NCI-H1092 treated with DMSO at 0.1 percent for 48 hours (cell line): ENCODE data around the gene KCNB1.

ENCODE experiments used
- DNase-seq: peaks from one replicate; lab custom pipeline; 2025; lab: John Stamatoyannopoulos, UW

Gene KCNB1

DNA sequence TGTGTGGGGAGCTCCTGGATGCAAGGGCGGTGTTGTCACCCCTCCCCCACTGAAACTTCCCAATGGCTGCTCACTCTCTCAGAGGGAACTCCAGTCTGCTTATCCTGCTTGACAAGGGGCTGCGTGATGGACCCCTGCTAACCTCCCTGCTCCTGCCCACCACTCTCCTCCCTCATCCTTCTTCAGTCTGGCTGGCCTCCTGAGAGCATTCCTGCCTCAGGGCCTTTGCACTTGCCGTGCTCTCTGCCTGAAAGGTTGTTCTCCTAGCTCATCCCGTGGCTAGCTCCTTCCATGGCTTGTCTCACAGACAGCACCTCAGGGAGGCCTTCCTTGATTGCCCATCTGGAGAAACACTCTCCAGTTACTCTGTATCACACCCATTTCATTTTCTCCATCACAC lies 130.7 kb downstream of the KCNB1 start:
- DNase-seq = no peak

DNA sequence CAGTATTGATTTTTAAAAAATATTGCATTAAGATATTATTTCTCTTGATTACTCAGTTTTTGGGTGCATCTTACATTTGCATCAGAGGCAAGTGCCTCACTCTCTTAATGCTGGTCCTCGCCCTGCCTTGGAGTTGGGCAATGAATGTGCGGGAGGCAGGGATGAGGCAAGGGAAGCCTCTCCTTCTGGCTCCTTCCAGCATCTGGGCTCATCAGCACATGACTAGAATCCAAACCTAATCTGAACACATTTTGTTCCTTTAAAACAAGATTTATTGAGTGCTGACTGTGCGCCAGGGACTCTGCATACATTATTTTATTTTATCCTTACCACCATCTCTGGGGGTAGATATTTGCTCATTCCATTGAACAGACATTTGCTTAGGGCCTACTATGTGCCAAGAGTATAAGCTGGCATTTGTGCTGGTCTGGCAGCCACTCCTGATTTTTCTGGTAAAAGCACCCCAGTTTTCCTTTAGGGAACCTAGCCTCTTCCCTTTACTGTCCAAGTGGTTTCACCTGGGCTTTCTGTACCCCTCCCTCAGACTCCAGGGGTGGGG lies 132.7 kb downstream of the KCNB1 start:
- DNase-seq = no peak

DNA sequence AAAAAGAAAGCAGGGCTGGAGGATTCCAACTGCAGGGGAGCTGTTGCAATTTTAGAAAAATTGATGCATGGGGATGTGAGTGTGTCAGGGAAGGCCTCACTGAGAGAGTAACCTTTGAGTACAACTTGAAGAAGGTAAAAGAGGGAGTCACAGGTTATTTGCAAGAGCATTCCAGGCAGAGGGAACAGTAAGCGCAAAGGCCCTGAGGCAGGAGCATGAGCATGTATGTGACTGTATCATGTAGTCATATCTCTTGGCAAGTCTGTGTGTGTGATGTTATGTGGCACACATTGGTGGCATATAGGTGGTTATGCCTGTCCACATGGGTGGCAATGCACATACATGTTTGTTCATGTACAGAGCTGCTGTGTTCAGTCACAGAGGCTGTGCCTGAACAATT lies 133.4 kb downstream of the KCNB1 start:
- no peak for DNase-seq

DNA sequence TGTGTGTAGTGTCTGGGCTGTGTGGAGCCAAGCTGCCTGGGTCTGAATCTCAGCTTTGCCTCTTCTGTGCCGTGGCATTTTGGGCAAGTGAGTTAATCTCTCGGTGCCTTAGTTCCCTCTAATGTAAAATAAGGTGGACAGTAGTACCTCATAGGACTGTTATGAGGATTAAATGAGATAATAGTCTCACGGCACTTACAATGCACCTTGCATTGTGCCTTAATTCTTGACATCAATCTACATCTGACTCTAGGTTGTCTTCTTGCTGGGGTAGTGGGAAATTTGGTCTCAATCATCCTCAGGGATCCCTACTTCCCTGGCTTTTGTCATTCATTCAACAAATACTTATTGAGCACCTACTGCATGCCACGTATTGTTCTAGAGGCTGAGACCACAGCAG lies 133.9 kb downstream of the KCNB1 start:
- DNase-seq = no peak

DNA sequence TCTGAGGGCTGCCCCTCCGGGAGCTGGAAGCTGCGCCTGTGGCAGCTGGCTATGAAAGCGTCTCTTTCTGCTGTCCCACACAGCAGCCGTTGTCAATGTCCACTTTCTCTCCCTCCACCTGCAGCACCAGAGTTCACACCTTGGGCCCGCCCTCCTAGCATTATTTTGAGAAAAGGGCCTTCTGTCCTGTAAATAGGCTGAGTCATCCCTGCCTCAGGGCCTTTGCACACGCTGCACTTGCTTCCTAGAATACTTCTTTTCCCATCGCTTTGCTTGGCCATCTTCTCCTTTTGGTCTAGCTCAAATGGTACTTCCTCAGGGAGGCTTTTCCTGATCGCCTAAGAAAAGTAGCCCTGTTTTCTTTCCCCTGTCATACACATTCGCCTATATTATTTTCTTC lies 135.3 kb downstream of the KCNB1 start:
- DNase-seq = no peak

DNA sequence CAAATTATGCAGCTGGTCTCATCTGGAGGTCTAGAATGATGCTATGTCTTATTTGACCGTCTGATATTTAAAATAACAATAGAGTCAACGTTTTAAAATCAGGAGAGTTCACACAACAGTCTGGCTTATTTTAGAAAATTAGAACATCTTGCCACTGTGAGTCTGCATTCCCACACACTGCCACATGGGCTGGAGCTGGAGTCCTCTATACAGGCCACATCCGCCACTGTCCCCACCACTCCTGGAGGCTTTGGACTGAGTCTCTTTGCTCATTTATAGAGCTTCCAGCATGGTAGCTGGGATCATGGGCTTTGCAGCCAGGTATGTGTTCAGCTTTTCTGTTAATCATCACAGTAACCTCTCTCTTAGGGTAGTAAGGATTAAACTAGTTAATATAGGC lies 135.8 kb downstream of the KCNB1 start:
- DNase-seq = no peak

DNA sequence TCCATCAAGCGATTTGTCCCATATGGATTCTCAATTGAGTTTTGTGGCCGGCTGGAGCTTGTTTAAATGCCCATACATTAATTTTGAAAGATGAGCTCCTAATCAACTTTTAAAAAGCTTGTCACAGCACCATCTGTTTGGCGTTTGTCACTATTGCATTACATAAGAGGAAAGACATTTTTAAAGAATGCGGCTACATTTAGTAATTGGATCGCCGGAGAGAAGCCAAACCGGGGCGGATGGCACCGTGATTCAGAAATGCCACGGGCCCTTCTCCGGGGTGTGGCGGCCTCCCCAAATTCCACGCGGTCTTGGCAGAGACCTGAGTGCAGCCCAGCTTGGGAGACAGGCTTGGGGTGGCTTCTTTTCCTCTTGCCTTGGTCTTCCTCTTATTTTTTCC lies 136.9 kb downstream of the KCNB1 start:
- no peak for DNase-seq

DNA sequence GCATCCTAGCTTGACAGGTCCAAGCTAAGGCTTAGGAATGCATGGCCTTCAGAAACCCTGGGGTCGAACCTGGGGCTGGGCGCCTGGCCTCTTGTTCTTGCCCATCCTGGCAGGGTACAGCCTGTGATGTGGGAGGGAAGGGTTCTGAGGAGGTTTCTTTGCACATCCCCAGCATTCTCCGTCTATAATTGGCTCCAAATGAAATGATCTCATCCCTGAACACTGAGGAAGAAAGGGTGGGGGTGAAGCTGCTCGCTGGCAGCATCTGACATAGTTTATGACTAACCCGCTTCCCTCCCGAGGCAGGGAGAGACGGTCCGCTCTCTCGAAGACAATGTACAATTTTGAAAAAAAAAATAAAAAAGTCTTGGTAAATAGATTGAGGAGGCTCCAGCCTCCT lies 137.5 kb downstream of the KCNB1 start:
- no peak for DNase-seq

DNA sequence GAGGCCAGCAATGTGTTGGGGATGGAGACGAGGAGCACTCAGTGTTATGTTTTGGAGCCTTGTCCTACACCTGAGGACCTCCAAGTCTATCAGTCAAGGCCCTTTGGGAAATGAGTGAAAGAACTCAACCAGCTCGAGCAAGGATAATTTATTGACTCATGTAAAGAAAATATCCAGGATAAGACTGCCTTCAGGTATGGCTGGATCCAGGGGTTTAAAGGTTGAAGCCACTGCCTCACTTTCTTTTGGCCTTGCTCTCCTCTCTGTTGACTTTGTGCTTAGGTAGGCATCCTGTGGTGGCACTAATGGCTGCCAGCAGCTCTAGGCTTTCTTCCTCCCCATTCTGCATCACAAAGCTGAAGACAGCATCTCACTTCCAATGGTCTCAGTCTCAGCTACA lies 138.3 kb downstream of the KCNB1 start:
- no peak for DNase-seq

DNA sequence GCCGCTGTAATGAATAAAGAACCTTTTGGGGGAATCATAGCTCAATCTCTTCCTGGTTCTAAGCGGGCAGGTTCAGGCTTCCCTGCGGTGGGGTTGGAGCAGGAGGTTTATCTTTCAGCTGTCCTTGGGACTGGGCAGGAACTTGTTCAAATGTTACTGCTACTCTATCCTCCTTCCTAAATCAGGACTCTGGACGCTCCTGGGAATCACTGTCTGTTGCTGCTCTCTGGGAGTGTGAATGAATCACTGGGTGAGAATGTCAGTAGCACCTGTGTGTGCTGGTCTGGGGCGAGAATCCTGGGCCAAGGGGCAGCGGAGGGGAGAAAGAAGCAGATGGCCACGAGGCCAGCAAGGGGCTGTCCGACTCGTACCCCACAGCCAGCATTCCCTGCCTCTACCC lies 139.2 kb downstream of the KCNB1 start:
- no peak for DNase-seq

DNA sequence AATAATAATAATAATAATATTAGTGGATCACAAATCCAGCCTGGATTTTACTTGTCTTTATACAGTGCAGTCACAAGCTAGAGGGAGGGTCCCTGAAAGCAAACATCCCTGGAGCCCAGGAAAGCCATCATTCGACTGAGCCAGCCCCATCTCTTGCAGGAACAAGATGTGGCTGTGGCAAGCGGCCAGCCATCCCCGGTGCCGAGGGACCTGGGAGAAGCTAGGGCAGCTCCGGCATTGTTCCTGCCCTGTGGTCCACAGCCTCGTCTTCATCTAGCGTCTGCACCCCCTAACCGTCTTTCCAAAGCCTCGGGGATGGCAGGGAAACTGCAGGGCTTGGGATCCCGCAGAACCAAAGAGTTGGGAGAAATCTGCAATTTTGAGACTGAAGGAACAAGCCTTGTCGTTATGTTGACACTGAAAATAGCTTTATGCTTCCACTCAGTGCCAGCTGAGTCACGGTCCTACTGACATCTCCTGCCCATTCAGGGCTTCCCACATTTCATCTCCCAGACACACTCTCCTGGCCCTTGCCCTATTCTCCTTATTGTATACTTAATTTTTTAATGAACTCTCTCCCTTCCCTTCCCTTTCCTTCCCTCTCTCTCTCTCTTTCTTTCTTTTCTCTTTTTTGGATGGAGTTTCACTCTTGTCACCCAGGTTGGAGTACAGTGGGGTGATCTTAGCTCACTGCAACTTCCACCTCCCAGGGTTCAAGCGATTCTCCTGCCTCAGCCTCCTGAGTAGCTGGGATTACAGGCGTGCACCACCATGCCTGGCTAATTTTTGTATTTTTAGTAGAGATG lies 142.1 kb downstream of the KCNB1 start:
- peak; percentile 46 for DNase-seq

DNA sequence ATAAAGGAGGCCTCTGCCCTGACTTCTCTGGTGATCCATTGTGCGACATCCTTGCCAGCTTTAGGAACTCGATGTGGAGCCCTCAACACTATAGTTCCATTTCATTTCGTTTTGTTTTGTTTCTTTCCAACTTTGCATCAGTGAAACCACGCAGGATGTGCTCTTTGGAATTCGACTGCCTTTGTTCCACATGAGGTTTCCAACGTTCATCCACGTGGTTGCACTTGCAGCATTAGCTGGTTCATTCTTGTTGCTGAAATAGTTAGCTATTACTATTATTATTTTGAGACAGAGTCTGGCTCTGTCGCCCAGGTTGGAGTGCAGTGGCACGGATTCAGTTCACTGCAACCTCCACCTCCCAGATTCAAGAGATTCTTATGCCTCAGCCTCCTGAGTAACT lies 143.3 kb downstream of the KCNB1 start:
- no peak for DNase-seq

DNA sequence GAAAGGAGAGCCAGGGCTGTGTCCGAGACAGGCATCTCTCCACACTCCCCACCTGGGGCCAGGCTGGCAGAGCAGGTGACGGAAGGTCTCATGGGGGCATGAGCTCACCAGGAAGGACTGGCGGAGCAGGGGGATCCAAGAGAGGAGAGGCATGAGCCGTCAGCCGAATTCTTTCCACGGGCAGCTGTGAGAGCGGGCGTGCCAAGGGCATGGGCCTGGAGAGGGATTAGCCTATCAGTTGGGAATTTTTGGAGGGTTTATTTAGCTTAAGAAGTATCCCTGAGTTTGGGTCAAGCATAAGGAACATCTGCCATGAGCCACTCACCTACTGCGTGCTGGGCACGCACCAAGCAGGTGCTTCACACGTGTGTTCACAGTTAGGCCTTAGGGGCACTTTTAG lies 144.4 kb downstream of the KCNB1 start:
- no peak for DNase-seq

DNA sequence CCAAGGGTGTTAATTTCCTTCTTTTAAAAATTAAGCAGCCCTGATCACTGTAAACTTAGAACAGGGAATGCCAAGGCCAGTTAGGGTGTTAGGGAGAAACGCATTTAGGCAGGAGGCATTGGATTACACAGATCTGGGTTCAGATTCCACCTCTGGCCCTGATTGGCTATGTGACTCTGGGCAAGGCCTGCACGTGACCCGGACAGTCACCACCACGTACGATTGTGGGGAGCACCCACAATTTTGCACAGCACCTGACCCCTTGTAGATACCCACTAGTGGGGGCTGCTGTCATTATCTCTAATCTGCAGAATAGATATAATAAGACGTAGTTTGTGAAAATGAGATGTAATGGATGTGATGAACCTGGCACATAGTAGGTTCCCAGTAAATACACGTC lies 145.1 kb downstream of the KCNB1 start:
- no peak for DNase-seq

DNA sequence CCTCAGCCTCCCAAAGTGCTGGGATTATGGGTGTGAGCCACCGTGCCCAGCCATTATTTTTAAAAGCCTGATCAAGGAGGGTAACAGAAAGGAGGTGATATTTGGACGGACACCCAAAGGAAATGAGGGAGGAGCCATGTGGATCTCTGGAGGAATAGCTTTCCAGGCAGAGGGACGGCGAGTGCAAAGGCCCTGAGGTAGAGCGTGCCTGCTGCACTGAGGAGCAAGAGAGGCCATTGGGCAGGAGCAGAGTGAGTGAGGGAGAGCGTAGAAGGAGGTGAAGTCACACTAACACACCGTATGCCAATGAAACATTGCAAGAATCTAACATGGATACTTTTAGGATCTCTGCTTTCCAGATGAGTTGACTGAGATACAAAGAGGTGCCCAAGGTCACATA lies 145.7 kb downstream of the KCNB1 start:
- no peak for DNase-seq

DNA sequence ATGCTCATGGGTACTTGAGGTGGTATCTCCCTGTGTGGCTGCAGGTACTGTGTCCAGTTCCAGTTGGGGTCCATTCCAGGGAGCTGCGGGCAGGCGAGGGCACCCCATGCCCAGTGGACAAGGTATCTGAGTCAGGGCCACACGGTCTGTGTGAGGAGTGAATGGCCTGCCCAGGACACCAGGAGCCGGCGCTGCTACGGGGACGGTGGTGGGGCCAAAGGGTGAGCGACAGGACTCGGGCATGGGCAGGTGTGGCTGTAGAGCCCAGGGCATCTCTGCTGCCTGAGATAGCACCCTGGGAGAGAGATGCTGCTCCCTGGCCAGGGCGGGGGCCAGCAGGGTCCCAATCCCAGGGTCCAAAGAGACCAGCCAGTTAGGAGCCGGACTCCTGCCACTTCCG lies 147.0 kb downstream of the KCNB1 start:
- DNase-seq = no peak

DNA sequence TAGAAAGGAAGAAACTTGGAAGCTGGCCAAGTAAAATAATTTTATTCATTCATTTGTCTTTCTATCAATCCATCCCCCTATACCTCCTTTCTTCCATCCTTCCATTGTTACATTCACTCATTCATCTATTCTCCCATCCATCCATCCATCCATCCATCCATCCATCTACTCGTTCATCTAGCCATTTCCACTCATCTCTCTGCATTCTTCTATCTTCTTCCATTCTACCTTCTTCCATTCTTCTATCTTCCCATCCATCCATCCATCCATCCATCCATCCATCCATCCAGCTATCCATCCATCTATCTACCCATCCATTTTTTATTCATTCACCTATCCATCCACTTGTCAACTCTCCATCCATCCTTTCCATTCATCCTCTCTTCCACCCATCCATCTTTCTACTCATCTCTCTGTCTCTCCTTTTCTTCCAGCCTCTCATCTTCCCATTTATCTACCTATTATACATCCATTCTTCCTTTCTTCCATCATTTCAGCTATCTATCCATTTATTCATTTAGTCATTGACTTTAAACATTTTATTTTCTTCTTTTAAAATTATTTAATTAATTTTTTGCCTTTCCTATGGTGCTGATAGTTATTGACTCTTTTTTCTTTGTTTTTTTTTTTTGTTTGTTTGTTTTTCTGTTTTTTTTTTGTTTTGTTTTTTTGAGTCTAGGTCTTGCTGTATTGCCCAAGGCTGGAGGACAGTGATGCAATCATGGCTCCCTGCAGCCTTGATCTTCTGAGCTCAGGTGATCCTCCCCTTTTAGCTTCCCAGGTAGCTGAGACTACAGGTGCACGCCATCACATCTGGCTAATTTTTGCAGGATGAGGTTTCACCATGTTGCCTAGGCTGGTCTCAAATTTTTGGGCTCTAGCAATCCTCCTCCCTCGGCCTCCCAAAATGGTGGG lies 151.5 kb downstream of the KCNB1 start:
- DNase-seq = no peak

DNA sequence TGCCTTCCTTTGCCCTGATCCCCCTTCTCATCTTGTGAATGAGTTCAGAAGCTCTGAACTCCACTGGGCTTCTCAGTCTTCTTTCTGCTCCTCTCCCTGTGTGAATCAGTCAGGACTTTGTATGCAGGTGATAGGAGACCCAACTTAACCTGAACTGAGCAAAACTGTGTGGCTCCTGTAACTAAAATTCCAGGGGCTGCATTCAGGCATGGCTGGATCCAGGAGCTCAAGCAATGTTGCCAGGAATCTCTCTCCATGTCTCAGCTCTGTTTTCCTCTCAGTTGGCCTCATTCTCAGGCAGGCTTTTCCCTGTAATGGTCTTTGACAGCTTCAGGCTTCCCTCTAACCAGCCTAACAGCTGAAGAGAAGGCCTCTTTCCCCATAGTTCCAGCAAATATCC lies 153.7 kb downstream of the KCNB1 start:
- DNase-seq = no peak

DNA sequence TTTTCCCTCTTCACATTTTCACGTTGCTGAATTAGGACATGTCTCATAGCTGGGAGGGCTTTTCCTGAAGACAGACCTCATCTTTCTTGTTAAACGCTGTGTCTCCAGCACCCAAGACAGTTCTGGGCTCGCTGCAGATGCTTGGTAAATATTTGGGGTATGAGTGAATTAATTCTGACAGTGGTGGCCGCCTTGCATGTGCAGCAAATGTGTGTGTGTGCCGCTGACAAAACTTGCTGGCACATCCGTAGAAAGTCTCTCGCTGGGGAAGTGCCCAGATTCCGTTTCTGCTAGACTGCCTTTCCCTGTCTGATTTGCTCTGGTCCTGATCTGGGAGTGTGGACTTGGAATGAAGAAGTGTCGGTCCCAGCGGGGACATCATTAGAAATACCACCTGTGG lies 156.4 kb downstream of the KCNB1 start:
- no peak for DNase-seq

DNA sequence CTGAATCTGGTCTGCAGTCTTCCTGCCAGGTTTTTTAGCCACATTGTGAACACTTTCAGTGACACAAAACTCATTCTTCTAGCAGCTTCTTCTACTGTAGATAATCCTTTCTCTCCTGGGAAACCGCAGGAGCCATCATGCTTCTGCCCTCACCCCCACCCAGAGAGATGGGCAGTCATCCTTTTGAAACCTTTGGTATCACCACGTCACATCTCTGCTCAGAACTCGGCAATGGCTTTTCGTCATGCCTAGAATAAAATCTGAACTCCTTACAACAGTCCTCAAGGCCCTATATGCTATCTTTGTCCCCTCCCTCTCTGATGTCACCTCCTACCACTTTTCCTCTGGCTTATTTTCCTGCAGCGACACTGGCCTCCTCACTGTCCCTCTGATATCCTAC lies 158.2 kb downstream of the KCNB1 start:
- no peak for DNase-seq

DNA sequence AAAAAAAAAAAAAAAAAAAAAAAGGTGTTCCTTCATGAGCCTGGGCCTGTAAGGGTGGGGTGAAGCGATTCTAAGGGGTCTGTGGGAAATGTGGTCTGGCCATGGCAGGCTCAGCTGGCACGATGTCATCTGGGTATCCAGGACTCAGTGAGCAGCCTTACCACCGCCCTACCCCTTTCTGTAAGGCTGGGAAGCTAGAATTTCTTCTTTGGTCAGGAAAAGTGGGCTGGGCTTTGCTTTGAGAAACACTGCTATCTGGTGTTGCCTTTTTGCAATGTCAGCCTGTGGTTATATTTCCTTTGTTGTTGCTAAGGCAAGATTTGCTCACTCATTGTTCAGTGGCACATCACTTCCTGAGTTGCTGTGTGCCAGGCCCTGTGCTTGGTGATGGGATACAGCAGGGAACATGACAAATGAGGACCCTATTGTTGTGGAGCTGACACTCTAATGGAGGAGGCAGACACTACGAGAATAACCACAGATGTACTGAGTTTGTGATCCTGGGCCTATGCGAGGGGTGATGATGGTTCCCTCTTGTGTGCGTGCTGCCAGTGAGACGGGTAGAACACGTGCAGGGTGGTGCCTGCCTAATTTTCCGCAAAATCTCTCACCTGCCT lies 158.7 kb downstream of the KCNB1 start:
- peak; percentile 5 for DNase-seq

DNA sequence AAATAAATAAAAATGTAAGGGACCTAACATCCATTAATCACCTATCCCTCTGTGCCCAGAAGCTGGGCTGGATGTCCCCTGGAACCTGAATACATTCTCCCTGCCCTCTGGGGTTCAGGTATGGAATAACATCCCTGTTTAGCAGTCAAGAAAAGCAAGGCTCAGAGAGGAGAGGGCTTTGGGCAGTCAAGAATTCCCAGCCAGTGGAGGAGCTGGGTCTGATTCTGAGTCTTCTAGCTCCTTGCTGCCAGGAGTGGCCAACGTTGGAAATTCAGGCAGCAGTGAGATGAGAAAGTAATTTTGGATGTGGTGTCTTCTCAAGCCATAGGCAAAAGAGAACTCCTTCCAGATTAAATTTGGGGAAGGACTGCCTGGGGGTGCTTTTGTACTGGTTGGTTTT lies 162.0 kb downstream of the KCNB1 start:
- peak; percentile 21 for DNase-seq
